Loucy (cell line): ENCODE measurements around the gene CALN1.

Experiments
- H2AFZ ChIP-seq: fragments of 200-600 bp; sonication (generic); 2 replicates; pipeline ENCODE4 v1.6.0; 2016; ENCODE audit warnings: antibody characterized with exemption, mild to moderate bottlenecking, low read length, moderate library complexity
- H3F3A ChIP-seq: fragments of 200-600 bp; 2 replicates; pipeline ENCODE4 v1.6.0; 2016; ENCODE audit warnings: antibody characterized with exemption, low read depth, mild to moderate bottlenecking
- H3K27me3 ChIP-seq: fragments of 200-600 bp; sonication (generic); 2 replicates; pipeline ENCODE4 v1.6.1; 2014; ENCODE audit warnings: low read length, mild to moderate bottlenecking; ENCODE audit not compliant: insufficient read depth, poor library complexity, severe bottlenecking
- H3K36me3 ChIP-seq: fragments of 200-600 bp; sonication (generic); 2 replicates; pipeline ENCODE4 v1.6.1; 2016; ENCODE audit warnings: low read length; ENCODE audit not compliant: insufficient read depth
- H3K4me1 ChIP-seq: fragments of 200-600 bp; sonication (generic); 2 replicates; pipeline ENCODE4 v1.5.1; 2014; ENCODE audit warnings: low read length, mild to moderate bottlenecking; ENCODE audit not compliant: insufficient read depth, poor library complexity, severe bottlenecking
- H3K4me2 ChIP-seq: fragments of 200-600 bp; sonication (generic); 2 replicates; pipeline ENCODE4 v1.6.0; 2014; ENCODE audit warnings: antibody characterized with exemption, low read length, low read depth, mild to moderate bottlenecking; ENCODE audit not compliant: poor library complexity, severe bottlenecking
- H3K4me3 ChIP-seq: fragments of 200-600 bp; sonication (generic); 2 replicates; pipeline ENCODE4 v1.5.1; 2014; ENCODE audit warnings: low read length, mild to moderate bottlenecking, mixed read lengths; ENCODE audit not compliant: poor library complexity, severe bottlenecking
- H3K79me2 ChIP-seq: fragments of 200-600 bp; sonication (generic); 2 replicates; pipeline ENCODE4 v1.6.1; 2014; ENCODE audit warnings: low read length; ENCODE audit not compliant: insufficient read depth
- H3K9ac ChIP-seq: fragments of 200-600 bp; sonication (generic); 2 replicates; pipeline ENCODE4 v1.6.0; 2014; ENCODE audit warnings: mild to moderate bottlenecking, low read depth, low read length, moderate library complexity; ENCODE audit not compliant: poor library complexity, severe bottlenecking
- H3K9me2 ChIP-seq: fragments of 200-600 bp; sonication (generic); replicated peaks from 2 replicates; pipeline ENCODE4 v1.6.1; 2016; ENCODE audit warnings: low read depth, low read length, mixed read lengths
- H3K9me3 ChIP-seq: fragments of 200-600 bp; sonication (generic); 2 replicates; pipeline ENCODE4 v1.6.1; 2014; ENCODE audit warnings: mild to moderate bottlenecking, antibody characterized with exemption, low read length, low read depth; ENCODE audit not compliant: insufficient read depth
- H4K20me1 ChIP-seq: fragments of 200-600 bp; sonication (generic); 2 replicates; pipeline ENCODE4 v1.6.0; 2014; ENCODE audit warnings: antibody characterized with exemption, low read length, mild to moderate bottlenecking; ENCODE audit not compliant: insufficient read depth, poor library complexity, severe bottlenecking
- CTCF ChIP-seq: fragments of 200-600 bp; sonication (generic); conservative IDR thresholded peaks from 2 replicates; pipeline ENCODE4 v1.5.1; 2014; ENCODE audit warnings: mild to moderate bottlenecking, antibody characterized with exemption, low read length
- EZH2phosphoT487 ChIP-seq: fragments of 200-600 bp; IDR thresholded peaks from 2 replicates; pipeline ENCODE4 v1.6.1; 2018; ENCODE audit warnings: antibody characterized with exemption, mild to moderate bottlenecking, moderate library complexity, borderline replicate concordance

CALN1 gene

GRCh38 chr7:72021716-72022115, 390.4 kb downstream of the CALN1 start:
- TF ChIP-seq EZH2phosphoT487: no peak
- no peak for TF ChIP-seq CTCF
- H2AFZ ChIP-seq: no peak overlapping the region
- H3K79me2 ChIP-seq: no peaks in the 10 kb centered on the region
- peaks cover 3% of the 10 kb centered on the region; the same call in 1 of the 2 replicates for H3K9me3 ChIP-seq
- no peaks in the 10 kb centered on the region for H3F3A ChIP-seq
- no peaks in the 10 kb centered on the region for H3K36me3 ChIP-seq
- H4K20me1 ChIP-seq: no peaks in the 10 kb centered on the region
- no peak overlapping the region for H3K4me3 ChIP-seq
- H3K4me1 ChIP-seq: no peaks in the 10 kb centered on the region
- H3K27me3 ChIP-seq: no peaks in the 10 kb centered on the region
- H3K9ac ChIP-seq: no peak overlapping the region
- H3K4me2 ChIP-seq: no peak overlapping the region
- no peaks in the 10 kb centered on the region for H3K9me2 ChIP-seq

- no peaks in the 10 kb centered on the region for H3K36me3 ChIP-seq
- H3K79me2 ChIP-seq: no peaks in the 10 kb centered on the region
- no peaks in the 10 kb centered on the region for H3K27me3 ChIP-seq
- no peak for TF ChIP-seq EZH2phosphoT487
- H3K4me3 ChIP-seq: no peak overlapping the region
- no peaks in the 10 kb centered on the region for H4K20me1 ChIP-seq
- H3F3A ChIP-seq: no peaks in the 10 kb centered on the region
- no peak overlapping the region for H3K9ac ChIP-seq
- H3K9me2 ChIP-seq: no peaks in the 10 kb centered on the region
- H3K9me3 ChIP-seq: peaks cover under 1% of the 10 kb centered on the region; the same call in 1 of the 2 replicates
- no peak overlapping the region for H2AFZ ChIP-seq
- no peaks in the 10 kb centered on the region for H3K4me1 ChIP-seq
- H3K4me2 ChIP-seq: no peak overlapping the region
These were observed 391.8 kb downstream of the CALN1 start for GRCh38 chr7:72020311-72020710.

- TF ChIP-seq CTCF (no peak), EZH2phosphoT487 (no peak)
- no peaks in the 10 kb centered on the region for H4K20me1 ChIP-seq
- H3K9ac ChIP-seq: no peak overlapping the region
- H3K9me2 ChIP-seq: no peaks in the 10 kb centered on the region
- H3F3A ChIP-seq: no peaks in the 10 kb centered on the region
- no peaks in the 10 kb centered on the region for H3K27me3 ChIP-seq
- no peaks in the 10 kb centered on the region for H3K9me3 ChIP-seq
- H3K4me3 ChIP-seq: no peak overlapping the region
- no peak overlapping the region for H2AFZ ChIP-seq
- no peaks in the 10 kb centered on the region for H3K36me3 ChIP-seq
- H3K4me2 ChIP-seq: no peak overlapping the region
- H3K79me2 ChIP-seq: no peaks in the 10 kb centered on the region
- no peaks in the 10 kb centered on the region for H3K4me1 ChIP-seq
These were observed 392.7 kb downstream of the CALN1 start for GRCh38 chr7:72019436-72019835.

GRCh38 chr7:72017756-72018155, 394.4 kb downstream of the CALN1 start:
- H4K20me1 ChIP-seq: no peaks in the 10 kb centered on the region
- TF ChIP-seq EZH2phosphoT487 (no peak), CTCF (no peak)
- H3K27me3 ChIP-seq: no peaks in the 10 kb centered on the region
- no peak overlapping the region for H3K9ac ChIP-seq
- no peaks in the 10 kb centered on the region for H3F3A ChIP-seq
- no peak overlapping the region for H3K4me2 ChIP-seq
- no peaks in the 10 kb centered on the region for H3K79me2 ChIP-seq
- H3K9me3 ChIP-seq: no peaks in the 10 kb centered on the region
- no peak overlapping the region for H3K4me3 ChIP-seq
- no peaks in the 10 kb centered on the region for H3K36me3 ChIP-seq
- H2AFZ ChIP-seq: no peak overlapping the region
- H3K4me1 ChIP-seq: no peaks in the 10 kb centered on the region
- no peaks in the 10 kb centered on the region for H3K9me2 ChIP-seq
